Endothelial cell of umbilical vein (primary cell): ENCODE data around the gene DYRK4. TPM values are rescaled to one million over a fixed set of nuclear protein-coding genes. Genes with fewer than 3 reads are reported as not detected.

Source experiments
- BruUV-seq: library from RNA; stranded (reverse); fragments of 400-500 nt; replicated peaks from 2 replicates; lab custom pipeline; 2021; lab: Mats Ljungman, UMichigan
- CTCF ChIA-PET: fragments of 300-600, 350-600 bp; sonication (Branson Sonifier 250); formaldehyde crosslinking; loops from one replicate; lab custom pipeline; 2021; ENCODE audit warnings: antibody characterized with exemption, inconsistent platforms; lab: Charles Lee
- POLR2A ChIA-PET: fragments of 300-600, 350-600 bp; sonication (Branson Sonifier 250); formaldehyde crosslinking; loops from one replicate; lab custom pipeline; 2021; ENCODE audit warnings: antibody characterized with exemption, inconsistent platforms; lab: Charles Lee
- DNase-seq: peaks from one replicate; pipeline ENCODE4 v3.0.0-alpha.2; 2011; ENCODE audit warnings: low read depth, low spot score
- FAIRE-seq: peaks from 2 replicates; lab custom pipeline; 2011; peaks lifted over from hg19 to GRCh38; lab: Jason Lieb, UNC
- H2AFZ ChIP-seq: 2 replicates; pipeline ENCODE4 v1.6.0; 2012; ENCODE audit warnings: low read depth, low read length, control low read depth, inconsistent platforms
- H3K27ac ChIP-seq: 2 replicates; pipeline ENCODE4 v1.5.1; 2011; ENCODE audit warnings: low read depth, mild to moderate bottlenecking, control low read depth, low read length, moderate library complexity; ENCODE audit not compliant: insufficient read depth
- H3K27me3 ChIP-seq, 2 experiments: 2 replicates each; pipeline versions ENCODE4 v1.6.0 to v1.6.1; 2011; ENCODE audit warnings: low read length in 2 of 2, mixed read lengths in 1 of 2; ENCODE audit not compliant: control insufficient read depth in 2 of 2, insufficient read depth in 2 of 2
- H3K36me3 ChIP-seq, 2 experiments: 2 replicates in 1 of 2; 3 replicates in 1 of 2; pipeline ENCODE4 v1.5.1; 2011; ENCODE audit warnings: low read length in 2 of 2, mild to moderate bottlenecking in 1 of 2, moderate library complexity in 1 of 2; ENCODE audit not compliant: control insufficient read depth in 2 of 2, insufficient read depth in 2 of 2; ENCODE audit errors: extremely low read depth in 1 of 2
- H3K4me1 ChIP-seq: 3 replicates; pipeline ENCODE4 v1.5.1; 2011; ENCODE audit warnings: mild to moderate bottlenecking, low read length; ENCODE audit not compliant: control insufficient read depth, insufficient read depth; ENCODE audit errors: extremely low read depth
- H3K4me2 ChIP-seq: 2 replicates; pipeline ENCODE4 v1.6.1; 2011; ENCODE audit warnings: low read length, control low read depth, mixed read lengths; ENCODE audit not compliant: insufficient read depth
- H3K4me3 ChIP-seq, 3 experiments: fragments of 200-600 bp in 1 of 3; sonication (generic), shearing (Covaris generic) in 1 of 3; replicated peaks in 1 of 3; 2 replicates each; pipeline ENCODE4 v1.5.1; 2011 to 2016; ENCODE audit warnings: control low read depth in 3 of 3, low read length in 3 of 3, mild to moderate bottlenecking in 2 of 3, inconsistent platforms in 1 of 3, low read depth in 1 of 3, moderate library complexity in 1 of 3; ENCODE audit not compliant: insufficient read depth in 1 of 3
- H3K79me2 ChIP-seq: 2 replicates; pipeline ENCODE4 v1.6.0; 2012; ENCODE audit warnings: low read length, inconsistent platforms; ENCODE audit not compliant: control insufficient read depth, insufficient read depth
- H3K9ac ChIP-seq: replicated peaks from 2 replicates; pipeline ENCODE3; 2011; ENCODE audit warnings: low read length, control low read depth; ENCODE audit not compliant: insufficient read depth; ENCODE audit errors: extremely low read depth
- H3K9me1 ChIP-seq: replicated peaks from 3 replicates; pipeline ENCODE4 v1.6.0; 2011; ENCODE audit warnings: mild to moderate bottlenecking, low read length; ENCODE audit not compliant: control insufficient read depth, insufficient read depth; ENCODE audit errors: extremely low read depth
- H3K9me3 ChIP-seq: replicated peaks from 2 replicates; pipeline ENCODE4 v1.5.1; 2012; ENCODE audit warnings: low read length, inconsistent platforms; ENCODE audit not compliant: control insufficient read depth, insufficient read depth
- H4K20me1 ChIP-seq: replicated peaks from 2 replicates; pipeline ENCODE3; 2011; ENCODE audit warnings: mild to moderate bottlenecking, low read length; ENCODE audit not compliant: control insufficient read depth, insufficient read depth; ENCODE audit errors: extremely low read depth
- CTCF ChIP-seq, 2 donors: IDR thresholded peaks; 1 replicate in 1 of 2; 2 replicates in 1 of 2; pipeline ENCODE4 v1.5.1; 2011; ENCODE audit warnings: low read length in 2 of 2, mild to moderate bottlenecking in 2 of 2, moderate library complexity in 2 of 2, control low read depth in 1 of 2, inconsistent platforms in 1 of 2, low read depth in 1 of 2; ENCODE audit not compliant: insufficient read depth in 1 of 2; ENCODE audit errors: extremely low read depth in 1 of 2
- EZH2 ChIP-seq: IDR thresholded peaks from 2 replicates; pipeline ENCODE4 v1.6.1; 2012; ENCODE audit warnings: borderline replicate concordance, low read depth, mild to moderate bottlenecking, moderate library complexity, low read length, inconsistent platforms; ENCODE audit not compliant: severe bottlenecking
- FOS ChIP-seq: IDR thresholded peaks from 2 replicates; pipeline ENCODE4 v1.6.1; 2011; ENCODE audit warnings: mild to moderate bottlenecking, low read length, moderate library complexity, borderline replicate concordance; ENCODE audit not compliant: insufficient read depth
- GATA2 ChIP-seq: IDR thresholded peaks from 2 replicates; pipeline ENCODE4 v1.7.0; 2011; ENCODE audit warnings: low read depth, mild to moderate bottlenecking, moderate library complexity, mixed read lengths, low read length; ENCODE audit not compliant: insufficient read length, insufficient read depth
- JUN ChIP-seq: IDR thresholded peaks from 2 replicates; pipeline ENCODE4 v1.6.1; 2011; ENCODE audit warnings: borderline replicate concordance, low read depth; ENCODE audit not compliant: insufficient read length, insufficient read depth
- MAX ChIP-seq: IDR thresholded peaks from 2 replicates; pipeline ENCODE4 v1.6.1; 2011; ENCODE audit not compliant: insufficient read depth, insufficient read length
- MYC ChIP-seq: IDR thresholded peaks from one replicate; pipeline ENCODE4 v1.6.1; 2011; ENCODE audit warnings: mild to moderate bottlenecking, low read depth, low read length
- POLR2A ChIP-seq: IDR thresholded peaks from 2 replicates; pipeline ENCODE4 v1.6.1; 2012; ENCODE audit warnings: low read depth, mild to moderate bottlenecking, control low read depth, low read length
- POLR2AphosphoS5 ChIP-seq: IDR thresholded peaks from 2 replicates; pipeline ENCODE4 v1.6.1; 2012; ENCODE audit warnings: low read depth, mild to moderate bottlenecking, control low read depth, low read length, moderate library complexity; ENCODE audit not compliant: insufficient read depth
- dilution Hi-C: fragments of 300-500 bp; cut with MboI; formaldehyde crosslinking; loops from one replicate; pipeline ENCODE4 v1.15.0; 2019; ENCODE audit warnings: low sequenced_read_pairs; ENCODE audit not compliant: extremely low pct_ligation_motif_present
- intact Hi-C: fragments of 100-400 bp; cut with micrococcal nuclease; formaldehyde crosslinking; loops from one replicate; pipeline ENCODE4 v1.10.0; 2022
- polyA plus RNA-seq, 4 experiments: library from polyadenylated mRNA; depleted of rRNA in 3 of 4; stranded (reverse) in 3 of 4; unstranded in 1 of 4; fragments of >200 nt; gene quantifications; 2 replicates each; pipeline versions ENCODE4 v1.2.1 to v1.2.3, GENCODE V29; 2011 to 2012; ENCODE audit warnings: missing spikeins in 1 of 4
- total RNA-seq: library from RNA; stranded (reverse); gene quantifications from 2 replicates; pipeline ENCODE4 v1.2.3, GENCODE V29; 2021

The DYRK4 gene
- total and polyA plus RNA-seq, 2 donors (not counting 3 experiments of a cell fraction or from before 2014, with no cell fraction given) = 38.7 to 45.4 TPM

GRCh38 chr12:4563336-4563735 lies 1.3 kb downstream of the DYRK4 start:
- TF ChIP-seq MAX (no peak), EZH2 (no peak), FOS (no peak), GATA2 (no peak), POLR2A (no peak), MYC (no peak), POLR2AphosphoS5 (no peak), CTCF (IDR thresholded peaks at IDR 0.05; ENCODE audit: extremely low read depth in 1 of 2, insufficient read depth in 1 of 2, low read depth in 1 of 2, low read length in 2 of 2) (no peak), JUN (no peak)
- CTCF ChIA-PET = no interaction called here
- H2AFZ ChIP-seq = no peak overlapping the region

More at GRCh38 chr12:4563336-4563735, 1.3 kb downstream of the DYRK4 start:
- no peak for FAIRE-seq
- POLR2A ChIA-PET = no interaction called here
- Histone ChIP-seq H3K9me3 (no peaks in the 10 kb centered on the region), H3K4me1 (peaks cover 3% of the 10 kb centered on the region), H3K27ac (no peak overlapping the region), H3K79me2 (no peaks in the 10 kb centered on the region), H3K4me3 (no peak overlapping the region), H4K20me1 (no peaks in the 10 kb centered on the region), H3K36me3 (no peaks in the 10 kb centered on the region), H3K9me1 (no peaks in the 10 kb centered on the region), H3K9ac (no peak overlapping the region), H3K27me3 (no peaks in the 10 kb centered on the region), H3K4me2 (no peak overlapping the region)
- BruUV-seq = no TSS peak
- dilution Hi-C loops (no loop called here), intact Hi-C loops (no loop called here)
- DNase-seq = no peak
